ENCODE data around the gene TIMM8A.

TIMM8A gene, protein sequence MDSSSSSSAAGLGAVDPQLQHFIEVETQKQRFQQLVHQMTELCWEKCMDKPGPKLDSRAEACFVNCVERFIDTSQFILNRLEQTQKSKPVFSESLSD

GRCh38 chrX:101348452-101349192, at the start of gene TIMM8A:
Gene TIMM8A, minus strand, starts transcription at chrX:101348742. Its CDS starts 78 bp downstream, at chrX:101348664.
- no peaks in the 10 kb centered on the region for H3K9me3 Mint-ChIP-seq

DNA sequence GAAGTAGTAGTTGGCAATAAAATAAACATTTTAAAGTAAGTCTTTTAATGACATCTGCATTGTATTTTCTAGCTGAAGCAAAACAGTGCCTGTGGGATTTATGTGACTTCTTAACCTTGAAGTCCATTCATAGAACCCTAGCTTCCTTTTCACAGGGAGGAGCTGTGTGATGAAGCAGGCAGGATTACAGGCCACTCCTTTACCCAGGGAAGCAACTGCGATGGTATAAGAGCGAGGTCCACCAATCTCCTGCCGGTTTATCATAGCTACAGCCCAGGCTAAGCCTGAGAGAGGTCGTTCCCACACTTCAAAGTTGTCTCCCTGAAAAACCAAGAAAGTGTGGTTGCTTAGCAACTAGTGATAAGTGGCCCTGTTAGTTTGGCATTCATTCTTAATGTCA, 49.2 kb upstream of the TIMM8A start:
- no peaks in the 10 kb centered on the region for H3K27me3 Mint-ChIP-seq
- no peak overlapping the region for H3K4me3 Mint-ChIP-seq
- H3K9me3 Mint-ChIP-seq = no peaks in the 10 kb centered on the region
- DNase-seq (no peak), ATAC-seq (replicated peaks) (no peak)
- no peak overlapping the region for H3K27ac Mint-ChIP-seq
- peaks cover 3 to 16% of the 10 kb centered on the region in 2 donors for H3K4me1 Mint-ChIP-seq
- peaks cover 25 to 34% of the 10 kb centered on the region in 2 donors for H3K36me3 Mint-ChIP-seq

More at GRCh38 chrX:101348452-101349192, at the start of gene TIMM8A:
- DNase-seq = peak; percentile 67
- ATAC-seq (replicated peaks) = peak; percentile 97 to 99
- peaks cover 7 to 9% of the 10 kb centered on the region in 2 donors for H3K36me3 Mint-ChIP-seq
- H3K4me3 Mint-ChIP-seq = peak within 1 kb of the TSS; percentile 90 to 94
- peaks cover 4 to 6% of the 10 kb centered on the region in 2 donors for H3K4me1 Mint-ChIP-seq
- H3K27me3 Mint-ChIP-seq = no peaks in the 10 kb centered on the region
- peak within 1 kb of the TSS; percentile 97 for H3K27ac Mint-ChIP-seq

GRCh38 chrX:101395789-101396188, 47.2 kb upstream of the TIMM8A start:
- DNase-seq = no peak
- Mint-ChIP-seq H3K4me3 (no peak overlapping the region), H3K4me1 (peaks cover 6 to 19% of the 10 kb centered on the region in 2 donors), H3K27me3 (no peaks in the 10 kb centered on the region), H3K27ac (no peak overlapping the region), H3K9me3 (no peaks in the 10 kb centered on the region), H3K36me3 (peaks cover 36 to 41% of the 10 kb centered on the region in 2 donors)
- no peak for ATAC-seq (replicated peaks)

DNA sequence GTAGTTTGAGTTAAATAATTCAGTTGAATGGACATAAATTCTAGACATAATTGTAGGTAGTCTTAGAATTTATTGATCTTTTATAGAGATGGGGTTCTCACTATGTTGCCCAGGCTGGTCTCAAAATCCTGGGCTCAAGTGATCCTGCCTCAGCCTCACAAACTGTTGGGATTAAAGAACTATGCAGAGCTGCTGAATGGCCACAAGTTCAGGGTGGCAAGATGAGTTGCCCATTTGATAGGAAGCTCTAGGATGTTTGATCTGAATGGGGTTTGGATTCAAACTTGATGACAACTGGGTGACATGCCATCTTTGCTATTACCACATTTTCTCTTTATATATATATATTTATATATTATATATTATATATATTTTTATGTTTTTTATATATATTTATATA, 45.8 kb upstream of the TIMM8A start:
- no peaks in the 10 kb centered on the region for H3K27me3 Mint-ChIP-seq
- no peak for DNase-seq
- no peak overlapping the region for H3K27ac Mint-ChIP-seq
- H3K36me3 Mint-ChIP-seq = peaks cover 25 to 32% of the 10 kb centered on the region in 2 donors
- no peak for ATAC-seq (replicated peaks)
- H3K4me1 Mint-ChIP-seq = peaks cover 6 to 19% of the 10 kb centered on the region in 2 donors
- no peaks in the 10 kb centered on the region for H3K9me3 Mint-ChIP-seq
- no peak overlapping the region for H3K4me3 Mint-ChIP-seq

GRCh38 chrX:101393530-101394305, 45.2 kb upstream of the TIMM8A start:
- ATAC-seq (replicated peaks) (no peak), DNase-seq (no peak)
- H3K36me3 Mint-ChIP-seq = peaks cover 23 to 29% of the 10 kb centered on the region in 2 donors
- H3K9me3 Mint-ChIP-seq = no peaks in the 10 kb centered on the region
- no peaks in the 10 kb centered on the region for H3K27me3 Mint-ChIP-seq
- peaks cover 6 to 19% of the 10 kb centered on the region in 2 donors for H3K4me1 Mint-ChIP-seq
- H3K4me3 Mint-ChIP-seq = peak overlapping the region; percentile 50 to 57
- peak overlapping the region; percentile 83 for H3K27ac Mint-ChIP-seq

DNA sequence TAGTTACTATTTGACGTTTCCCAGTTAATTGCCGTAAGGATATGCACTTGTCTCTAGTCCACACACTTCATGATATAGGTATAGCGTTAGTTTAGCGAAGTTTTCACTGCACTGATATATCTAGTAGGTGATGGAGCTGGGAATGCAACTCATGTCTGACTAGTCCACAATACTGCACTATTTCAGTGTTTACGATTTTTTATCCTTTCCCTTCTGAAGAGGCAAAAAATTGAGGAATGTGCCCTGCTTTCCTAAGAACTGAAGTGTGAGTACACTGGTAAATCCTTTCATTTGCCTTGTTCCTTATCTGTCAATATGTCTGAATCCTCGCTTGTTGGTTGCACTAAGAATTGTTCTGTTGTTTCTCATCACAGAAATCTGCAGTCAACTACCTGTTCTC, 43.3 kb upstream of the TIMM8A start:
- no peaks in the 10 kb centered on the region for H3K27me3 Mint-ChIP-seq
- ATAC-seq (replicated peaks) (no peak), DNase-seq (no peak)
- peak overlapping the region; percentile 99 for H3K27ac Mint-ChIP-seq
- H3K4me1 Mint-ChIP-seq = peaks cover 6 to 19% of the 10 kb centered on the region in 2 donors
- H3K9me3 Mint-ChIP-seq = no peaks in the 10 kb centered on the region
- H3K4me3 Mint-ChIP-seq = peak overlapping the region; percentile 94 to 98
- H3K36me3 Mint-ChIP-seq = peaks cover 23 to 29% of the 10 kb centered on the region in 2 donors

- peak; percentile 83 for DNase-seq
- Mint-ChIP-seq H3K36me3 (peaks cover 23 to 29% of the 10 kb centered on the region in 2 donors), H3K4me3 (peak within 1 kb of the TSS; percentile 94 to 98), H3K27ac (peak within 1 kb of the TSS; percentile 99), H3K27me3 (no peaks in the 10 kb centered on the region), H3K4me1 (peaks cover 10 to 28% of the 10 kb centered on the region in 2 donors), H3K9me3 (no peaks in the 10 kb centered on the region)
- ATAC-seq (replicated peaks) = peak; percentile 82 to 87
Measured at GRCh38 chrX:101390664-101391525, 42.4 kb upstream of the TIMM8A start, which contains the start of gene RPL36A. Gene RPL36A, plus strand, starts transcription at chrX:101391011. Its CDS starts 33 bp downstream, at chrX:101391044.

DNA sequence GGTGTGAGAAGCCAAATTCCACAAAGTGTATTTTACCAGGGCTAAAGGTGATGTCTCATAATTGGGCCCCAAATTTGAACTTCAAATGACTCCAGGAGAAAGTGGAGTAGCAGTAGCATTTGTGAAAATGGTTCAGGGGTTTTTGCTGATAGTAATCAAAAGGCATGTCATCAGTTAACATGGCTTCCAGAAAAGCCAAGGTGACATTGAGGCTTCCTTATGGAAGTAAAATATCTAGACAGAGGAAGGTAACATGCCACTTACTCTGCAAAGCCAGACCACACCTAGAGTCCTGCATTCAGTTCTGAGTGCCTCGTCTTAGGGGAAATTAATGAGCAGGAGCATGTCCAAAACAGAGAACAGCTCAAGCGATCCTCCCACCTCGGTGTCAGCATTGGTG, 40.1 kb upstream of the TIMM8A start:
- Mint-ChIP-seq H3K9me3 (no peaks in the 10 kb centered on the region), H3K4me3 (no peak overlapping the region), H3K4me1 (peaks cover 9 to 22% of the 10 kb centered on the region in 2 donors), H3K27me3 (no peaks in the 10 kb centered on the region), H3K36me3 (peaks cover 21 to 24% of the 10 kb centered on the region in 2 donors), H3K27ac (no peak overlapping the region)
- no peak for ATAC-seq (replicated peaks)
- no peak for DNase-seq

DNA sequence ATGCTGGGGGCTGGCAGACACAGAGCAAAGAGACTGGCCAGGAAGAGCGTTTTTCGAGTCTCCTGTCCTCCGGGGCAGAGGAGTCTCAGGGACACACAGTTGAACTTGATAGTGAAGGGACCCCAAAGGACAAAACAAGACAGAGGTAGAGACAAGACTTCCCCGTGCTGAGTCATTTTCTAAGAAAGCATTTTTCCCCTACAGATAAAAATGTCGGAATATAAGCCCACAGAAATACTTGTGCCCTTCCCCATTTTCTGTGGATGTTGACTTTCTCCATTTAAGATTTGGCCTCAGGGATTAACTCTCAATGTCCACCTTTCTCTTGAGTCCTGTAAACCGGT, 38.0 kb upstream of the TIMM8A start:
- DNase-seq (no peak), ATAC-seq (replicated peaks) (no peak)
- H3K27me3 Mint-ChIP-seq = no peaks in the 10 kb centered on the region
- peaks cover 11 to 18% of the 10 kb centered on the region in 2 donors for H3K36me3 Mint-ChIP-seq
- H3K9me3 Mint-ChIP-seq = no peaks in the 10 kb centered on the region
- H3K27ac Mint-ChIP-seq = peak overlapping the region; percentile 95
- H3K4me1 Mint-ChIP-seq = peaks cover 11 to 21% of the 10 kb centered on the region in 2 donors
- peak overlapping the region; percentile 87 to 92 for H3K4me3 Mint-ChIP-seq

GRCh38 chrX:101385795-101386541, 37.4 kb upstream of the TIMM8A start, which contains the start of gene BTK:
Gene BTK, minus strand, starts transcription at chrX:101386191. Its CDS starts 10,907 bp downstream, at chrX:101375284.
- H3K36me3 Mint-ChIP-seq = peaks cover 6 to 13% of the 10 kb centered on the region in 2 donors
- no peaks in the 10 kb centered on the region for H3K27me3 Mint-ChIP-seq
- peak within 1 kb of the TSS; percentile 87 to 92 for H3K4me3 Mint-ChIP-seq
- peak within 1 kb of the TSS; percentile 95 for H3K27ac Mint-ChIP-seq
- H3K9me3 Mint-ChIP-seq = no peaks in the 10 kb centered on the region
- ATAC-seq (replicated peaks) = peak; percentile 75 to 77
- peaks cover 11 to 21% of the 10 kb centered on the region in 2 donors for H3K4me1 Mint-ChIP-seq
- DNase-seq = peak; percentile 67

DNA sequence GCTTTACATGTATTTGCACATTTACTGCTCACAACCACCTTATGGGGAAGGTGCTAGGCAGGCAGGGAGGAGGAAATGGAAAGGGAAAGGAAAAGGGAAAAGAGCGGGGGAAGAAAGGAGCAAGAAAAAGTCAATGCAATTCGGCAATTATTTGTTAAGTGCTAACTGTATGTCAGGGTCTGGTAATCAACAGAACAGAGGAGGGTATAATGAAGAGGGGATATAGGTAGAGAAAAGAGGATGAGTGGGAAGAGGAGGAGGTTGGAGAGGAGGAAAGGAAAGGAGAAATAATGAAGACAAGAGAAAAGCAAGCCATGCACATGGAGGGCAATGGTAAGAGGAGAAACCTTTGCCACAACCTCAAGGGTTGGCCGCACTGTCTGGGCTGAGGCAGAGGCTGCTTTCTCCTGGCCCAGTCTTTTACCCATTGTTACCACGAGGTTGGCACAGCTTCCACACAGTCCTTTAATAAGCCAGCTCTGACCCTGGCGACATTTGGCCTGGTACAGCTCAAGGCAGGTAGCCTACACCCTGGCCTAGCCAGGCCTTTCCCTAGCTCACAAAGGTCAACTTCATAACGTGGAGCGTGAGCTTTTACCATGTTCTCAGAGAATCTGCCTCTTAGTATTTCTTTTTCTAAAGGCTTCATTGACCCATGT, 36.6 kb upstream of the TIMM8A start:
- Mint-ChIP-seq H3K27me3 (no peaks in the 10 kb centered on the region), H3K4me1 (peaks cover 11 to 21% of the 10 kb centered on the region in 2 donors), H3K4me3 (peak overlapping the region; percentile 87 to 92), H3K9me3 (no peaks in the 10 kb centered on the region), H3K27ac (peak overlapping the region; percentile 95), H3K36me3 (peaks cover 4 to 11% of the 10 kb centered on the region in 2 donors)
- peak; percentile 27 to 31 for ATAC-seq (replicated peaks)
- no peak for DNase-seq

DNA sequence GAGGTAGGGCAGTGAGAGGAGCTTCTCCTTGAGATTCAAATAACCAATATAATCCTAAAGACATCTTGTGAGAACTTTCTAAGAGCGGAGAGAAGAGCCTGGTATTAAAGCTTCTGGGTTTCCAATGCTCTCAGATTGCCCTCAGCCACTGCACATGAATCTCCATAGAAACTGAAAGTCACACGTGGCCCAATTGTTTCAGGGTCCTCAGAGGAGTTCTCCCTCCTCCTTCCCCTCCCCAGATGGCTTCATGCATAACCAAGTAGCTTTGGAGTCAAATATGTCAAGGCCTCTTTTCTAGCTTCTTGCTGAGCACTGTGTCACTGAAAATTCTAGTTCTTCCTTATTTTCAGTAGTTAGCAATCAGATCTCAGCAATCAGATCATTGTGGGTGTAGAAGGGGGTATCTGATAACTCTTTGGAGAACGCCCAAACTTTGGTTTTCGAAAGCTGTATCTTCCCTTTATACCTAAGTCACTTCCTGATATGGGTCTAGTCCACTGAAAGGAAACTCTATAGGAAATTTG, 35.2 kb upstream of the TIMM8A start:
- H3K36me3 Mint-ChIP-seq = peaks cover 11 to 16% of the 10 kb centered on the region in 2 donors
- DNase-seq (peak; percentile 42), ATAC-seq (replicated peaks) (peak; percentile 58 to 65)
- peak overlapping the region; percentile 87 to 92 for H3K4me3 Mint-ChIP-seq
- H3K27ac Mint-ChIP-seq = peak overlapping the region; percentile 95
- no peaks in the 10 kb centered on the region for H3K9me3 Mint-ChIP-seq
- no peaks in the 10 kb centered on the region for H3K27me3 Mint-ChIP-seq
- peaks cover 15 to 28% of the 10 kb centered on the region in 2 donors for H3K4me1 Mint-ChIP-seq
